Fibroblast of mammary gland (primary cell): ENCODE data around the gene ULK4.

Experiments
- DNase-seq: peaks from one replicate; pipeline ENCODE4 v3.0.0-alpha.2; 2010; ENCODE audit warnings: low read depth
- H3K4me3 ChIP-seq: 2 replicates; pipeline ENCODE4 v1.5.1; 2011; ENCODE audit warnings: low read depth, mild to moderate bottlenecking, low read length, moderate library complexity; ENCODE audit not compliant: control insufficient read depth
- TF ChIP-seq, protein P1 (sequence below): conservative IDR thresholded peaks from 2 replicates; pipeline ENCODE4 v1.5.1; 2011; ENCODE audit warnings: low read depth, low read length, inconsistent platforms; ENCODE audit not compliant: control insufficient read depth, insufficient read depth

The ULK4 gene

GRCh38 chr3:41579861-41580260, 382.0 kb downstream of the ULK4 start:
- no peak for DNase-seq
- H3K4me3 ChIP-seq, result no peak overlapping the region
- TF ChIP-seq, protein P1, sequence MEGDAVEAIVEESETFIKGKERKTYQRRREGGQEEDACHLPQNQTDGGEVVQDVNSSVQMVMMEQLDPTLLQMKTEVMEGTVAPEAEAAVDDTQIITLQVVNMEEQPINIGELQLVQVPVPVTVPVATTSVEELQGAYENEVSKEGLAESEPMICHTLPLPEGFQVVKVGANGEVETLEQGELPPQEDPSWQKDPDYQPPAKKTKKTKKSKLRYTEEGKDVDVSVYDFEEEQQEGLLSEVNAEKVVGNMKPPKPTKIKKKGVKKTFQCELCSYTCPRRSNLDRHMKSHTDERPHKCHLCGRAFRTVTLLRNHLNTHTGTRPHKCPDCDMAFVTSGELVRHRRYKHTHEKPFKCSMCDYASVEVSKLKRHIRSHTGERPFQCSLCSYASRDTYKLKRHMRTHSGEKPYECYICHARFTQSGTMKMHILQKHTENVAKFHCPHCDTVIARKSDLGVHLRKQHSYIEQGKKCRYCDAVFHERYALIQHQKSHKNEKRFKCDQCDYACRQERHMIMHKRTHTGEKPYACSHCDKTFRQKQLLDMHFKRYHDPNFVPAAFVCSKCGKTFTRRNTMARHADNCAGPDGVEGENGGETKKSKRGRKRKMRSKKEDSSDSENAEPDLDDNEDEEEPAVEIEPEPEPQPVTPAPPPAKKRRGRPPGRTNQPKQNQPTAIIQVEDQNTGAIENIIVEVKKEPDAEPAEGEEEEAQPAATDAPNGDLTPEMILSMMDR, result no peak

DNA sequence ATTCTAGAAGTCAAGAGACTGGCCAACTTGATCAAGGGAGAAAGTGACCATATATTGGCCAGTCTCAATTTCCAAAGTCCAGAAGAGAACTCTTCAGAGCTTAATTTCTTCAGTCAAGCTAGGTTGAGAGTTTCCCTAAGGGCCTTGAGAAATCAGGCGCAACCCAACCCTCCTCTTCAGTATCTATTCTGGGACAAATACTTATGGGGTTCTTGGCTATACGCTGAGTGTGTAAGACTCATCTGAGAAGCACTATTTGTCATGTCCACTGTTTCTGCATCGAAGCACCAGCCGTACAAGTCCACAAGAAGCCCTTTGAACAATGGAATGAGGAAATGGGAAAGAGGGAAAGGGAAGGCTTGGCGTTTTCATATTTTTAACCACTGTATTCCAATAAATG, 383.1 kb downstream of the ULK4 start:
- no peak for DNase-seq
- H3K4me3 ChIP-seq, result no peak overlapping the region
- TF ChIP-seq, protein P1, result no peak

- H3K4me3 ChIP-seq, result no peak overlapping the region
- TF ChIP-seq, protein P1, result no peak
- DNase-seq, result no peak
Measured at GRCh38 chr3:41575724-41576123, 386.2 kb downstream of the ULK4 start.

- TF ChIP-seq, protein P1, result peak; percentile 12
- DNase-seq, result peak; percentile 9
Measured at GRCh38 chr3:41574900-41575299, 387.0 kb downstream of the ULK4 start.

DNA sequence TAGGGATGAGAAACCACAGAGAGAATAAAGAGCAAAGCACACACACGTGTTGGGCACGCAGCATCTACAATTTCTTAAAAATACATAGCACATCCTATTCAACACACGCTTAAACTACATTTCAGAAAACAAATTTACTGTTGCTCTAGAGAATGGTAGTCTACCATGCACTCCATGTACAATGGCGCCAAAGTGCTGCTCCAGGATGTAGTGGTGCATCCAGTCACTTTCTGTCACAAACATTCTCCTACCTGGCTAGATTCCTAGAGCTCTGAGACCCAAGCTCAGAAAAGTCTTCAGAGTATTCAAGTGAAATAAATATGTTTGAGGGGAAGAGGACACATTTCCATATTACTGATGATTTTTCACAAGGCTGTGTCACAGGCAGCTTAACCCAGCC, 388.3 kb downstream of the ULK4 start:
- DNase-seq, result no peak
- TF ChIP-seq, protein P1, result no peak
- H3K4me3 ChIP-seq, result no peak overlapping the region

More at GRCh38 chr3:41574900-41575299, 387.0 kb downstream of the ULK4 start:
- no peak overlapping the region for H3K4me3 ChIP-seq

- H3K4me3 ChIP-seq, result no peak overlapping the region
- no peak for DNase-seq
- TF ChIP-seq, protein P1, result no peak
Measured at GRCh38 chr3:41572092-41572491, 389.8 kb downstream of the ULK4 start.
